IMR-90 (cell line): Measurements from ENCODE around the gene SRD5A1. TPM values are rescaled to one million over a fixed set of nuclear protein-coding genes. Genes with fewer than 3 reads are reported as not detected.

Experiments used
- ATAC-seq: fragments of 200-7000 bp; cut with Tn5 transposase; 2 replicates; pipeline ENCODE4 v1.9.1; 2020; ENCODE audit warnings: low read depth, mild to moderate bottlenecking, moderate library complexity
- BruUV-seq: library from RNA; stranded (reverse); fragments of 400-500 nt; replicated peaks from 2 replicates; lab custom pipeline; 2021; lab: Mats Ljungman, UMichigan
- CTCF ChIA-PET: fragments of 300-600 bp; formaldehyde crosslinking; extraction: SDS; loops from one replicate; lab custom pipeline; 2021; ENCODE audit warnings: antibody characterized with exemption; lab: Yijun Ruan, JAX
- POLR2A ChIA-PET: fragments of 300-600 bp; sonication (Branson Sonifier 250); formaldehyde crosslinking; loops from one replicate; lab custom pipeline; 2022; ENCODE audit warnings: antibody characterized with exemption; ENCODE audit not compliant: unreplicated experiment; lab: Charles Lee
- DNase-seq: peaks from one replicate; pipeline ENCODE4 v3.0.0; 2013
- H2AFZ ChIP-seq: replicated peaks from 2 replicates; pipeline ENCODE3; 2013; ENCODE audit warnings: low read length, mild to moderate bottlenecking; ENCODE audit not compliant: poor library complexity
- H2AK5ac ChIP-seq: 2 replicates; pipeline ENCODE4 v1.6.1; 2013; ENCODE audit warnings: low read depth, low read length, inconsistent platforms
- H2AK9ac ChIP-seq: replicated peaks from 2 replicates; pipeline ENCODE3; 2013; ENCODE audit warnings: mild to moderate bottlenecking, low read depth, low read length, moderate library complexity; ENCODE audit not compliant: poor library complexity
- H2BK120ac ChIP-seq: 2 replicates; pipeline ENCODE4 v1.6.1; 2013; ENCODE audit warnings: low read depth, low read length, inconsistent platforms
- H2BK15ac ChIP-seq: 3 replicates; pipeline ENCODE4 v1.6.1; 2013; ENCODE audit warnings: low read depth, low read length, inconsistent platforms
- H2BK20ac ChIP-seq: 2 replicates; pipeline ENCODE4 v1.6.1; 2013; ENCODE audit warnings: low read depth, mild to moderate bottlenecking, inconsistent platforms, low read length, moderate library complexity
- H2BK5ac ChIP-seq: 2 replicates; pipeline ENCODE4 v1.6.1; 2013; ENCODE audit warnings: mild to moderate bottlenecking, low read depth, low read length, inconsistent platforms; ENCODE audit not compliant: poor library complexity, severe bottlenecking
- H3K14ac ChIP-seq: replicated peaks from 2 replicates; pipeline ENCODE4 v1.6.1; 2013; ENCODE audit warnings: low read depth, low read length, inconsistent platforms
- H3K18ac ChIP-seq: 2 replicates; pipeline ENCODE4 v1.6.1; 2013; ENCODE audit warnings: low read depth, low read length, control low read depth
- H3K23ac ChIP-seq: 2 replicates; pipeline ENCODE4 v1.6.1; 2013; ENCODE audit warnings: low read depth, low read length, inconsistent platforms
- H3K27ac ChIP-seq: 2 replicates; pipeline ENCODE4 v1.5.1; 2013; ENCODE audit warnings: mild to moderate bottlenecking, control low read depth, low read length; ENCODE audit not compliant: insufficient read depth
- H3K27me3 ChIP-seq: 2 replicates; pipeline ENCODE4 v1.6.1; 2013; ENCODE audit warnings: low read length; ENCODE audit not compliant: control insufficient read depth, insufficient read depth
- H3K36me3 ChIP-seq: 2 replicates; pipeline ENCODE4 v1.6.1; 2013; ENCODE audit warnings: low read length, mixed read lengths; ENCODE audit not compliant: control insufficient read depth, insufficient read depth
- H3K4ac ChIP-seq: 2 replicates; pipeline ENCODE4 v1.6.1; 2013; ENCODE audit warnings: low read depth, low read length, inconsistent platforms
- H3K4me1 ChIP-seq: 2 replicates; pipeline ENCODE4 v1.6.1; 2013; ENCODE audit warnings: low read length, mixed read lengths; ENCODE audit not compliant: control insufficient read depth, insufficient read depth
- H3K4me2 ChIP-seq: 2 replicates; pipeline ENCODE4 v1.6.1; 2013; ENCODE audit warnings: low read depth, mild to moderate bottlenecking, control low read depth, low read length, moderate library complexity
- H3K4me3 ChIP-seq: 2 replicates; pipeline ENCODE4 v1.5.1; 2013; ENCODE audit warnings: low read depth, mild to moderate bottlenecking, control low read depth, low read length, moderate library complexity; ENCODE audit not compliant: insufficient read depth
- H3K56ac ChIP-seq: 2 replicates; pipeline ENCODE4 v1.6.1; 2013; ENCODE audit warnings: low read length, inconsistent platforms; ENCODE audit not compliant: insufficient read depth; ENCODE audit errors: extremely low read depth
- H3K79me1 ChIP-seq, 2 experiments: 2 replicates each; pipeline ENCODE4 v1.6.1; 2013; ENCODE audit warnings: low read length in 2 of 2, inconsistent platforms in 1 of 2, low read depth in 1 of 2
- H3K9ac ChIP-seq: 2 replicates; pipeline ENCODE4 v1.6.1; 2013; ENCODE audit warnings: low read depth, low read length, control low read depth
- H3K9me1 ChIP-seq: 2 replicates; pipeline ENCODE4 v1.6.1; 2013; ENCODE audit warnings: low read length, inconsistent platforms; ENCODE audit not compliant: insufficient read depth
- H3K9me3 ChIP-seq: 2 replicates; pipeline ENCODE4 v1.6.1; 2013; ENCODE audit warnings: low read length; ENCODE audit not compliant: control insufficient read depth, insufficient read depth
- H4K20me1 ChIP-seq: 2 replicates; pipeline ENCODE4 v1.6.1; 2013; ENCODE audit warnings: low read length, inconsistent platforms; ENCODE audit not compliant: insufficient read depth
- H4K5ac ChIP-seq: 2 replicates; pipeline ENCODE4 v1.6.1; 2013; ENCODE audit warnings: mild to moderate bottlenecking, low read depth, low read length, control low read depth
- H4K8ac ChIP-seq, 2 experiments: 2 replicates each; pipeline ENCODE4 v1.6.1; 2013; ENCODE audit warnings: low read depth in 2 of 2, low read length in 2 of 2, control low read depth in 1 of 2, inconsistent platforms in 1 of 2
- H4K91ac ChIP-seq: 2 replicates; pipeline ENCODE4 v1.6.1; 2013; ENCODE audit warnings: low read depth, low read length, inconsistent platforms; ENCODE audit not compliant: insufficient read depth
- BHLHE40 ChIP-seq: fragments of 150-350 bp; IDR thresholded peaks from 2 replicates; pipeline ENCODE4 v1.6.1; 2016; ENCODE audit warnings: mild to moderate bottlenecking, low read depth, low read length
- CEBPB ChIP-seq: IDR thresholded peaks from 2 replicates; pipeline ENCODE4 v1.6.1; 2012; ENCODE audit warnings: low read depth, low read length, improper control_type of control experiment
- CTCF ChIP-seq: conservative IDR thresholded peaks from 2 replicates; pipeline ENCODE4 v1.5.1; 2012; ENCODE audit warnings: mild to moderate bottlenecking, low read depth, low read length, improper control_type of control experiment
- ELK1 ChIP-seq: fragments of 150-350 bp; IDR thresholded peaks from 2 replicates; pipeline ENCODE4 v1.6.1; 2016; ENCODE audit warnings: low read depth, mild to moderate bottlenecking, low read length, moderate library complexity, borderline replicate concordance
- FOS ChIP-seq: fragments of 150-350 bp; IDR thresholded peaks from 2 replicates; pipeline ENCODE4 v1.6.1; 2016; ENCODE audit warnings: low read depth, low read length
- MAFK ChIP-seq: IDR thresholded peaks from 2 replicates; pipeline ENCODE4 v1.6.1; 2012; ENCODE audit warnings: low read depth, low read length, improper control_type of control experiment
- MAZ ChIP-seq: IDR thresholded peaks from 2 replicates; pipeline ENCODE4 v1.6.1; 2012; ENCODE audit warnings: low read depth, mild to moderate bottlenecking, low read length, improper control_type of control experiment, moderate library complexity, borderline replicate concordance
- MXI1 ChIP-seq: IDR thresholded peaks from 2 replicates; pipeline ENCODE4 v1.6.1; 2012; ENCODE audit warnings: low read depth, mild to moderate bottlenecking, low read length, moderate library complexity, borderline replicate concordance
- NFE2L2 ChIP-seq: fragments of 150-350 bp; IDR thresholded peaks from 2 replicates; pipeline ENCODE4 v1.6.1; 2016; ENCODE audit warnings: low read depth, mild to moderate bottlenecking, low read length
- POLR2A ChIP-seq: IDR thresholded peaks from 2 replicates; pipeline ENCODE4 v1.6.1; 2012; ENCODE audit warnings: mild to moderate bottlenecking, low read depth, low read length
- RAD21 ChIP-seq: IDR thresholded peaks from 2 replicates; pipeline ENCODE4 v1.6.1; 2012; ENCODE audit warnings: low read length, improper control_type of control experiment
- RFX5 ChIP-seq: IDR thresholded peaks from 2 replicates; pipeline ENCODE4 v1.8.0; 2012; ENCODE audit warnings: low read depth, mild to moderate bottlenecking, low read length, moderate library complexity
- USF2 ChIP-seq: fragments of 150-350 bp; IDR thresholded peaks from 2 replicates; pipeline ENCODE4 v1.6.1; 2017; ENCODE audit warnings: mild to moderate bottlenecking, antibody characterized with exemption, low read length, low read depth
- WGBS, 2 experiments: methylation state at CpG; one replicate each; pipeline versions ENCODE4 v1.1.5 to v1.1.7; 2013; ENCODE audit warnings: missing lambda C conversion rate in 2 of 2; ENCODE audit not compliant: insufficient read length in 1 of 2; ENCODE audit errors: extremely low coverage in 2 of 2; 5-methylcytosine and 5-hydroxymethylcytosine counted together
- dilution Hi-C: fragments of 300-500 bp; cut with HindIII; formaldehyde crosslinking; loops from one replicate; pipeline ENCODE4 v1.14.3; 2018; ENCODE audit warnings: low sequenced_read_pairs; ENCODE audit not compliant: unreplicated experiment
- in situ Hi-C: fragments of 300-500 bp; cut with MboI; formaldehyde crosslinking; loops from 3 replicates; pipeline ENCODE4 v1.14.3; 2019; ENCODE audit warnings: low sequenced_read_pairs, inconsistent platforms, mixed read lengths
- intact Hi-C: fragments of 100-400 bp; cut with micrococcal nuclease; formaldehyde crosslinking; loops from 2 replicates; pipeline ENCODE4 v1.10.0; 2022
- polyA plus RNA-seq, 3 experiments: library from polyadenylated mRNA; depleted of rRNA; stranded (reverse); fragments of >200 nt; gene quantifications; 2 replicates each; pipeline ENCODE4 v1.2.3, GENCODE V29; 2012; ENCODE audit warnings: low replicate concordance in 1 of 3
- total RNA-seq: library from RNA; depleted of rRNA; stranded (reverse); fragments of >200 nt; gene quantifications from 2 replicates; pipeline ENCODE4 v1.2.3, GENCODE V29; 2012

SRD5A1 gene
- total and polyA plus RNA-seq, 2 of the 4 experiments (the other 2 are of a cell fraction), result 6.3 to 18.2 TPM

- Histone ChIP-seq H4K20me1 (peaks cover 95% of the 10 kb centered on the region), H4K5ac (no peak overlapping the region), H3K27me3 (no peaks in the 10 kb centered on the region), H3K9me1 (peaks cover 67% of the 10 kb centered on the region), H3K4me1 (peaks cover 50% of the 10 kb centered on the region), H2AK9ac (no peak overlapping the region), H2AK5ac (no peak overlapping the region), H2BK120ac (no peak overlapping the region), H4K91ac (no peak overlapping the region), H3K4me3 (no peak overlapping the region), H3K4me2 (0 out of 2 replicates have a peak overlapping the region, but pooled peaks have one; percentile 24), H2AFZ (no peak overlapping the region), H3K79me1 (peaks cover 0 to 83% of the 10 kb centered on the region in 2 experiments; a peak in 2 of 4 replicates), H3K36me3 (peaks cover 5% of the 10 kb centered on the region), H3K9ac (no peak overlapping the region), H3K18ac (no peak overlapping the region), H2BK5ac (no peak overlapping the region), H3K27ac (no peak overlapping the region), H3K9me3 (no peaks in the 10 kb centered on the region), H3K14ac (no peak overlapping the region), H2BK15ac (no peak overlapping the region), H2BK20ac (no peak overlapping the region), H3K56ac (no peak overlapping the region), H4K8ac (0 out of 4 replicates have a peak overlapping the region, but pooled peaks of 1 of the 2 experiments have one; percentile 2), H3K23ac (peak overlapping the region; percentile 65), H3K4ac (no peak overlapping the region)
- ChIA-PET POLR2A (no interaction called here), CTCF (interaction anchor here (0.9 to 1.1 kb wide), 2 partner anchors 10 to 22 kb away, joined by 3 to 4 read pairs; no protein-coding TSS in a partner anchor)
- dilution Hi-C loops (no loop called here), in situ Hi-C loops (no loop called here), intact Hi-C loops (no loop called here)
- ATAC-seq, result no peak
- TF ChIP-seq RAD21 (no peak), MAFK (no peak), MXI1 (no peak), NFE2L2 (no peak), CEBPB (no peak), USF2 (no peak), FOS (no peak), MAZ (no peak), POLR2A (no peak), CTCF (no peak), RFX5 (no peak), BHLHE40 (no peak), ELK1 (no peak)
- no TSS peak for BruUV-seq
- WGBS, 2 experiments, result 90% methylated on average over 3 of the region's 14 CpGs; no CpG with 5 or more reads in 1 of the 2 experiments
- no peak for DNase-seq
These were observed 90.0 kb downstream of the SRD5A1 start for GRCh38 chr5:6723122-6723815.
